Ovary (tissue), 9 donors: Measurements from ENCODE around the gene GP1BA. TPM values are rescaled to one million over a fixed set of nuclear protein-coding genes. Genes with fewer than 3 reads are reported as not detected.

Source experiments
- DNase-seq, 5 donors: peaks; one replicate each; pipeline ENCODE4 v3.0.0-alpha.2; 2019 to 2020
- H3K27ac ChIP-seq, 2 donors: fragments of 200-600 bp; one replicate each; pipeline versions ENCODE4 v1.5.1 to v1.8.0; 2019 to 2022
- H3K27me3 ChIP-seq: fragments of 200-600 bp; one replicate; pipeline ENCODE4 v1.8.0; 2022
- H3K36me3 ChIP-seq: fragments of 200-600 bp; sonication (generic); one replicate; pipeline ENCODE4 v1.5.1; 2019
- H3K4me1 ChIP-seq: one replicate; pipeline ENCODE4 v1.8.1; 2013; ENCODE audit warnings: mild to moderate bottlenecking, moderate library complexity; ENCODE audit not compliant: insufficient read depth
- H3K4me3 ChIP-seq: fragments of 200-600 bp; sonication (generic); one replicate; pipeline ENCODE4 v1.5.1; 2017
- H3K9me3 ChIP-seq, 2 donors: fragments of 200-600 bp in 1 of 2; sonication (generic) in 1 of 2; one replicate each; pipeline versions ENCODE4 v1.5.1 to v1.8.1; 2013 to 2019; ENCODE audit warnings: mild to moderate bottlenecking in 1 of 2, moderate library complexity in 1 of 2
- CTCF ChIP-seq, 3 donors: fragments of 450-650 bp in 2 of 3; fragments of 200-600 bp in 1 of 3; IDR thresholded peaks; one replicate each; pipeline versions ENCODE4 v1.5.1 to v1.8.0; 2016 to 2022; ENCODE audit warnings: antibody characterized with exemption in 3 of 3, mild to moderate bottlenecking in 1 of 3
- EP300 ChIP-seq: sonication (generic); formaldehyde crosslinking; IDR thresholded peaks from one replicate; pipeline ENCODE4 v1.6.1; 2017; ENCODE audit warnings: antibody characterized with exemption
- POLR2A ChIP-seq: fragments of 450-650 bp; IDR thresholded peaks from one replicate; pipeline ENCODE4 v1.6.1; 2017; ENCODE audit warnings: antibody characterized with exemption, mild to moderate bottlenecking, moderate library complexity
- WGBS, 3 donors: extraction: QIAGEN DNeasy Blood & Tissue Kit in 1 of 3; methylation state at CpG; one replicate each; pipeline versions ENCODE4 v1.1.5 to v1.1.7; 2013 to 2017; 5-methylcytosine and 5-hydroxymethylcytosine counted together
- intact Hi-C, 4 donors: fragments of 100-400 bp; cut with DNase I; formaldehyde crosslinking; loops; one replicate each; pipeline versions ENCODE4 v1.11.0 to v1.15.1; 2022 to 2023
- polyA plus RNA-seq, 2 donors: library from polyadenylated mRNA; stranded (reverse); fragments of 200-250 nt in 1 of 2; fragments of 350-450 nt in 1 of 2; fragmentation: Illumina TruSeq in 1 of 2; extraction: RNeasy Lipid Tissue Mini Kit (QIAGEN cat#74804) in 1 of 2; gene quantifications; one replicate each; pipeline ENCODE4 v1.2.3, GENCODE V29; 2013 to 2014
- total RNA-seq, 7 donors: library from RNA; depleted of rRNA in 2 of 7; stranded (reverse); fragments of >200 nt in 2 of 7; fragmentation: NEBNext Ultra II Directional in 3 of 7; extraction: Animal tissue kit (Norgen Biotek cat#: 25700) in 3 of 7; gene quantifications; one replicate each; pipeline versions ENCODE4 v1.1.0 to v1.2.4, GENCODE V29; 2016 to 2023
- donor health status: DM: no; HTN: no; CAD: no; lungs with moderate emphysema.
- donor health status: DM: no; HTN: no; CAD: no.
- donor health status: Bipolar disorder and iron deficiency.
- donor health status: DM: yes; HTN: yes; CAD: no.
- donor health status: DM: no; HTN: no; CAD: no.
- donor health status: DM: yes; HTN: yes; CAD: no.

Gene GP1BA
- total and polyA plus RNA-seq, 9 donors = 0.04 to 0.10 TPM; not detected in 7

- no peak for DNase-seq
- Histone ChIP-seq H3K9me3 (no peaks in the 10 kb centered on the region), H3K4me3 (no peak overlapping the region), H3K27me3 (no peaks in the 10 kb centered on the region), H3K27ac (no peak overlapping the region), H3K4me1 (no peaks in the 10 kb centered on the region), H3K36me3 (no peaks in the 10 kb centered on the region)
- TF ChIP-seq CTCF (IDR thresholded peaks at IDR 0.05) (no peak), EP300 (no peak), POLR2A (no peak)
- intact Hi-C loops = no loop called here
- 93 to 98% (median 96%) methylated on average over 6 to 8 of the region's 8 CpGs for WGBS, 3 donors
Measured at GRCh38 chr17:4955091-4955490, 23.0 kb downstream of the GP1BA start.

GRCh38 chr17:4956493-4957061 lies 24.5 kb downstream of the GP1BA start:
- Histone ChIP-seq H3K36me3 (no peaks in the 10 kb centered on the region), H3K4me1 (no peaks in the 10 kb centered on the region), H3K27me3 (no peaks in the 10 kb centered on the region), H3K4me3 (no peak overlapping the region), H3K9me3 (no peaks in the 10 kb centered on the region), H3K27ac (no peak overlapping the region)
- 72 to 76% (median 74%) methylated on average over 10 of the region's 10 CpGs for WGBS, 3 donors
- intact Hi-C loops = no loop called here
- no peak for TF ChIP-seq CTCF (IDR thresholded peaks at IDR 0.05)
- DNase-seq = no peak

GRCh38 chr17:4958102-4958501 lies 26.0 kb downstream of the GP1BA start:
- intact Hi-C loops = no loop called here
- no peak overlapping the region for H3K4me3 ChIP-seq
- H3K9me3 ChIP-seq = no peaks in the 10 kb centered on the region
- TF ChIP-seq CTCF (IDR thresholded peaks at IDR 0.05) (no peak), EP300 (no peak), POLR2A (no peak)
- H3K27ac ChIP-seq = no peak overlapping the region
- no peaks in the 10 kb centered on the region for H3K4me1 ChIP-seq
- no peaks in the 10 kb centered on the region for H3K36me3 ChIP-seq
- DNase-seq = no peak
- WGBS, 3 donors = 68 to 77% (median 74%) methylated on average over 3 of the region's 3 CpGs
- no peaks in the 10 kb centered on the region for H3K27me3 ChIP-seq

GRCh38 chr17:4959261-4959965 lies 27.3 kb downstream of the GP1BA start:
- 79 to 84% (median 79%) methylated on average over 18 of the region's 18 CpGs for WGBS, 3 donors
- intact Hi-C loops = no loop called here
- TF ChIP-seq EP300 (no peak), POLR2A (no peak), CTCF (IDR thresholded peaks at IDR 0.05) (no peak)
- no peaks in the 10 kb centered on the region for H3K9me3 ChIP-seq
- H3K27ac ChIP-seq = no peak overlapping the region
- no peak overlapping the region for H3K4me3 ChIP-seq
- DNase-seq = no peak
- H3K36me3 ChIP-seq = no peaks in the 10 kb centered on the region
- H3K4me1 ChIP-seq = no peaks in the 10 kb centered on the region
- H3K27me3 ChIP-seq = no peaks in the 10 kb centered on the region
